ENCODE measurements around the gene NPIPB8.
"Not testable (repeated sequence)": the region's sequence is repeated elsewhere in the genome, so short reads cannot be mapped to it uniquely, and the experiment has no call there.

Gene NPIPB8

DNA sequence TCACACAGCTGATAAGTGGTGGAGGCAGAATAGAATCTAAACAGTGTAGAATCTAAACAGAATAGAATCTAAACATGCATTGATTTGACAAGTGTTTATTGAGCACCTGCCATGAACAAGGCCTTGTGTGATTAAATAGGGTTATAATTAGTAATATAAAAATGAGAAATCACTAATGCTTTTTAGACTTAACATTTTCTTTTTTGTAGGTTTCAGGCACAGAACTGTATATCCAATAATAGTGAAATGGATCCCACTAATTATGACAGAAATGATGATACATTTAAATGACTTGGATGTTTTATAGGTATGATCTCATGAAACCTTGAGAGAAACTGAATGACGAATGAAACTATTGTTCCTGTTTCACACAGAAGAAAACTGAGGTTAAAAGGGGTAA is at the start of gene NPIPB8:
Gene NPIPB8, plus strand, starts transcription at position 301 of the 400 bp plus-strand sequence. CDS start 296 bp downstream, outside the sequence.
- DNase-seq (ENCODE audit: low read depth in 2 of 2): not testable (repeated sequence)

DNA sequence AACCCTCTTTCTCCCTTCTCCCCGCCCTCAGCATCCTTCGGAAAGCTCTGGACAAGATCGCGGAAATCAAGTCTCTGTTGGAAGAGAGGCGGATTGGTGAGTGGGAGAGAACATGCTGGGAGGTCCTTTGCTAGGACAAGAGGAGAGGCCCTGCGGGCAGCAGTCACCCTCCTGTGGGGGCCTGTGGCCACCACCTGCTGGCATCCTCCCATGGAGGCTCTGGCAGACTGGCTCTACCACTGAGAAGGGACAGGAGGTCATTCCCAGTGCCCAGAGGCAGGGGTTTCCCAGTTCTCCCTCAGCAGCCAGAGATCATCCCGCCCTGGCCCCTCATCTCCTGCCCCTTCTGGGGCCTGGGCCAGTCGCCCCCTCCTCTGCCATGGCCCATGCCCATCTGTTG is 48.8 kb upstream of the NPIPB8 start:
- DNase-seq (ENCODE audit: low read depth in 2 of 2): no peak

GRCh38 chr16:28589930-28590329 is 47.9 kb upstream of the NPIPB8 start:
- DNase-seq (ENCODE audit: low read depth in 2 of 2): no peak

DNA sequence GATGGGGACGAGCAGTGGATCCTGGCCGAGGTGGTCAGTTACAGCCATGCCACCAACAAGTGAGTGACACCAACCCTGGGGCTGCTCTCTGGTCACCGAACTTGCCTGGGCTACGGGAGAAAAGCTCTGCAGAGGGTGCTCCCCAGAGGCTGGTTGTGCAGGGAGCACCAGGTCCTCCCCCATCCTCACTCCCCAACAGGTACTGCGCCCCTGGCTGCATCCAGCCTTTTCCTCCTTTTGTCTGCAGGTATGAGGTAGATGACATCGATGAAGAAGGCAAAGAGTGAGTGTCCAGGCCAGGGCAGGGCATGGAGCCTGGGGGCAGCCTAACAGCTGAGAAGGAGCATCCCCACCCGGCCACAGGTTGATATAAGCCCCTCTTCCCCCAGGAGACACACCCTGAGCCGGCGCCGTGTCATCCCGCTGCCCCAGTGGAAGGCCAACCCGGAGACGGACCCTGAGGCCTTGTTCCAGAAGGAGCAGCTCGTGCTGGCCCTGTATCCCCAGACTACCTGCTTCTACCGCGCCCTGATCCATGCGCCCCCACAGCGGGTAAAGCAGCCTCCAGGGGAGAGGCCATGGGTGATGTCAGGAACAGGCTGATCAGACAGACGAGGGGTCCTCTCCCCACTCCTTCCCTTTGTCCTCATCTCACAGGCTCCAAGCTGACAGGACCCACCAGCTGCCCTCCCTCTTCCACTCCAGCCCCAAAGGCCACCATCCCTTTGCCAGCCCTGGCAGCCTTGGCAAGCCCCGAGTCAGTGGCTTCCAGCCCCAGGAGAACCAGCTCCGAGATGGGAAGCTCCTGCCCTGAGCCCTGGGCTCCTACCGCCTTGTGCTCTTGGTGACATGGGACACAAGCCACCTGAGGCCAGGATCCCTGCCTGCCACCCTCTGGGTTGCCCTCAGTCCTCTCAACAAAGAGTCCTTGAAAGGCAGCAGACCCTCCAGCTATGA is 47.2 kb upstream of the NPIPB8 start:
- DNase-seq (ENCODE audit: low read depth in 2 of 2): no peak

DNA sequence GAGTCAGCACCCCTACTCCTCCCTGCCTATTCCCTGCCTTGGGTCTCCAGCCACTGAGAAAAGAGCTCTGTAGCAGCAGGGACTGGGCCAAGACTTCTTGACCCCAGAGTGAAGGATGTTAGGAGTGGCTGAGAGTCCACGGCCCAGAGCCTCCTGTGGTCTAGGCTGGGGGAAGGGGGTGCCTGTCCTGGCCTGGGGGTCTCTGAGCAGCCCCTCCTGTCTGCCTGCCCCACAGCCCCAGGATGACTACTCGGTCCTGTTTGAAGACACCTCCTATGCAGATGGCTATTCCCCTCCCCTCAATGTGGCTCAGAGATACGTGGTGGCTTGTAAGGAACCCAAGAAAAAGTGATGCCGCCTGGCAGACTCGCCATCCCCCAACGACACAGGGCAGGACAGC is 46.5 kb upstream of the NPIPB8 start:
- DNase-seq (ENCODE audit: low read depth in 2 of 2): no peak

GRCh38 chr16:28592511-28592910 is 45.4 kb upstream of the NPIPB8 start:
- no peak for DNase-seq (ENCODE audit: low read depth in 2 of 2)

GRCh38 chr16:28592979-28593553 is 44.8 kb upstream of the NPIPB8 start:
- DNase-seq (ENCODE audit: low read depth in 2 of 2): no peak

DNA sequence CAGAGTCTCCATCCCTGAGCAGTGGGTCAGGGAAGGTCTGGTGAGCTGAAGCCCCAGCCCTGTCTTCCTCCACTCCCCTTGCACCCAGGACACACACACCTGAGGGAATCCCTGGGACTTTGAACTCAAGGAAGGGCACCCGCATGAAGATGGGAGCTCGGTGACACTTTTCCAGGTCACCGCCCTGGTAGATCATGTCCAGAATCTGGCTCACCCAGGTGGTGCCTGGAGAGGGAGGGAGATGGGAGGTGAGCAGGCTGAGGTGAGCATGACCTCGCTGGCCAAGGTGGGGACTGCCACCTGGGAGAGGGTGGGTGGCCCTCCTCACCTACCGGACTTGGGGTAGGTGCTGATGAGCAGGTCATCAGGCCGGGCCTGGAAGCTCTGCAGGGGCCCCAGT is 42.4 kb upstream of the NPIPB8 start:
- not testable (repeated sequence) for DNase-seq (ENCODE audit: low read depth in 2 of 2)

- no peak for DNase-seq (ENCODE audit: low read depth in 2 of 2)
Observed at GRCh38 chr16:28596115-28596630, 41.7 kb upstream of the NPIPB8 start.

DNA sequence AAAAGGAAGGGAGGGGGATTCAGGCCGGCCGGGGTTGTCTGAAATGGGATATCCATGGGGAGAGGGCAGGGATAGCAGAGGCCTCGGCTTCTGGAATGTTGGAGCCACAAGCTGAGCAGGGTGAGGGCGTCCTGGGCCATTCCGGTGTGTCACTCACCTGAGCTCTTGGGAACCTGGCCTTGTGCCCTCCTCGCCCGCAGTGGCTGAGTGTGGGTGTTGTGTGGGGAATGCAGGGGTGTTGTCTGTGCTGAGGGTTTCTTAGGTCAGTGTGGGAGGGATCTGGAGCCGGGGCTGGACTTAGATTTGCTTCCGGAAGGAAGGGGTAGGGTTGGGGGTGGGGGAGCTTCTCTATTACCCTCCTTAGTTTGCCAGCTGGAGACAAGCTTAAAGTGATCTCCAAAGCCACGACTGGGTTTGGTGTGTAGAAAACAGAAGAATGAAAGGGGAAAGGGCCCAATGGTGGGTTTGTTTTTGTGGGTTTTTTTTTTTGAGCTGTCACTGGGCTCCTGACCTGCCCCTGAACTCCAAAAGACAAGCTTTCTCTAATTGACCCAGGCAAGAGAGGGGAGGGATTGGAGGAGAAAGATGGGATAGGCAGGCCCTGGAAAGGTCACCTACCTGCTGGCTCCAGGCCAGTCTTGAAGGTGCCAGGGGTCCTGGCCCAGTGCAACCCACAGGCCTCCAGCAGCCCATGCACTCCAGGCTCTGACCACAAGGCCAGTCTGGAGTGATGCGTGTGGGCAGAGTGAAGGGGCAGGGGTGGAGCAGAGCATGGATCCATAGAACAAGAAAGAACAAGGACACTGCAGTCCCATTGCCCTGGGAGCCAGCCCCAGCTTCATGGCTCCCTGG is 40.8 kb upstream of the NPIPB8 start, which contains the start of gene SULT1A2:
Gene SULT1A2, minus strand, starts transcription at position 211 of the 852 bp plus-strand sequence. CDS start 1,120 bp downstream, outside the sequence.
- DNase-seq (ENCODE audit: low read depth in 2 of 2): no peak

DNA sequence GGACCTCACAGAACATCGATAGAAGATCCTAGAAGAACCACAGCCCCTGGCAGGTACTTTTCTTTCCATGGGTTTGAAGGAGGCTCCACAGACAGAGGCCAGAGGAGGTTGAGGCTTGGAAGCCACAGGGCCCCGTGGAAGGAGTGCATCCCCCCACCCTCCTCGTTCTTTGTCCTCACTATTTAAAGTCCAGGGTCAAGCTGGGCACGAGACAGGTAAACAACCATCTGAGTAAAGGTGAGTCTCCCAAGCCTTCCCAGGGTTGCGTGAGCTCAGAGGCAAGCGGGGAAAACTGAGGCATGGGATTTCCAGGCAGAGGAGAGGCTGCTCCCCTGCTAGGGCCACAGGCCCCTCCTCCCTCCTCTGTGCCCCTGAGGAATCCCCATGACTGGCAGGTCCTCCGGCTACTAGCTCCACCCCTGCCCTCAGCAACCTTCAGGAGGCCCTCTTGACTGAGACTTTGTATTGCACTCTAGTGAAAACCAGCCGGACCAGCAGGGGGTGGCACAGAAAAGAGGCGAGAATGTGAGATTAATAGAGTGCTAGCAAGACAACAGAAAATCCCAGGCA is 40.1 kb upstream of the NPIPB8 start:
- DNase-seq (ENCODE audit: low read depth in 2 of 2): no peak

- DNase-seq (ENCODE audit: low read depth in 2 of 2): not testable (repeated sequence)
Observed at GRCh38 chr16:28599377-28600285, 38.2 kb upstream of the NPIPB8 start.

GRCh38 chr16:28600965-28601364 is 36.9 kb upstream of the NPIPB8 start:
- not testable (repeated sequence) for DNase-seq (ENCODE audit: low read depth in 2 of 2)

- DNase-seq (ENCODE audit: low read depth in 2 of 2): not testable (repeated sequence)
Observed at GRCh38 chr16:28601589-28601988, 36.3 kb upstream of the NPIPB8 start.

DNA sequence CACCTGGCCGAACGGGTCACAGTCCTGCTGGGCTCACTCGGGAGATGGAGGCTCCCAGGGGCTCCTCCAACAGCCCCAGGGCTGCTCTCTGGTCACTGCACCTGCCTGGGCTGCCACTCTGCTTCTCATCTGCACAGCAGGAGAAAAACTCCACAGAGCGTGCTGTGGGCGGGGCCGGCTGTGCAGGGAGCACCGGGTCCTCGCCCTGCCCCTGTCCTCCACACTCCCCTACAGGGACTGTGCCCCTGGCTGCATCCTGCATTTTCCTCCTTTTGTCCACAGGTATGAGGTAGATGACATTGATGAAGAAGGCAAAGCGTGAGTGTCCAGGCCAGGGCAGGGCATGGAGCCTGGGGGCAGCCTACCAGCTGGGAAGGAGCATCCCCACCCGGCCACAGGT is 35.8 kb upstream of the NPIPB8 start:
- not testable (repeated sequence) for DNase-seq (ENCODE audit: low read depth in 2 of 2)

GRCh38 chr16:28602529-28602928 is 35.3 kb upstream of the NPIPB8 start:
- DNase-seq (ENCODE audit: low read depth in 2 of 2): no peak

DNA sequence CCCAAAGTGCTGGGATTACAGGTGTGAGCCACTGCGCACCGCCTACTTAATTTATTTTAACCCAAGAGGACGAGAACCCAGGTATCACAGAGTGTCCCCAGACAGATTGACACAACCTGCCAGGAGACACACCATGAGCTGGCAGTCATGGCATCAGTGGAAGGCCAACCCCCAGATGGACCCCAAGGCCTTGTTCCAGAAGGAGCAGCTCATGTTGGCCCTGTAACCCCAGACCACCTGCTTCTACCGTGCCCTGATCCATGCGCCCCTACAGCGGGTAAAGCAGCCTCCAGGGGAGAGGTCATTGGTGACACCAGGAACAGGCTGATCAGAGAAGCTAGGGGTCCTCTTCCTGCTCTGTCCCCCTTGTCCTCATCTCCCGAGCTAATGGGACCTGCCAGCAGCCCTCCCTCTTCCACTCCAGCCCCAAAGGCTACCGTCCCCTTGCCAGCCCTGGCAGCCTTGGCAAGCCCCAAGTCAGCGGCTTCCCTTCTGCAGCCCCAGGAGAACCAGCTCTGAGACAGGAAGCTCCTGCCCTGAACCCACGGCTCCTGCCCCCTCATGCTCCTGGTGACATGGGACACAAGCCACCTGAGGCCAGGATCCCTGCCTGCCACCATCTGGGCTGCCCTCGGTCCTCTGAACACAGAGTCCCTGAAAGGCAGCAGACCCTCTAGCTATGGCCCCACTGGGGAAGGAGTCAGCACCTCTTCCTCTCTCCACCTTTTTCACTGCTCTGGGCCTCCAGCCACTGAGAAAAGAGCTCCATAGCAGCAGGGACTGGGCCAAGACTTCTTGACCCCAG is 34.3 kb upstream of the NPIPB8 start:
- DNase-seq (ENCODE audit: low read depth in 2 of 2): no peak

DNA sequence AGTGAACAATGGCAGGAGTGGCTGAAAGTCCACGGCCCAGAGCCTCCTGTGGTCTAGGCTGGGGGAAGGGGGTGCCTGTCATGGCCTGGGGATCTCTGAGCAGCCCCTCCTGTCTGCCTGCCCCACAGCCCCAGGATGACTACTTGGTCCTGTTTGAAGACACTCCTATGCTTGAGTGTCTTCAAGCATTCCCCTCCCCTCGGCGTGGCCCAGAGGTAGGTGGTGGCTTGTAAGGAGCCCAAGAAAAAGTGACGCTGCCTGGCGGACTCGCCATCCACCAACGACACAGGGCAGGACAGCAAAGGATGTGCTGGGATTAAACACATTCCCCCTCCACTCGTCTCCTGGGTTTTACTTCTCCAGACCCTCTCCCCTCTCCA is 33.7 kb upstream of the NPIPB8 start:
- DNase-seq (ENCODE audit: low read depth in 2 of 2): no peak

DNA sequence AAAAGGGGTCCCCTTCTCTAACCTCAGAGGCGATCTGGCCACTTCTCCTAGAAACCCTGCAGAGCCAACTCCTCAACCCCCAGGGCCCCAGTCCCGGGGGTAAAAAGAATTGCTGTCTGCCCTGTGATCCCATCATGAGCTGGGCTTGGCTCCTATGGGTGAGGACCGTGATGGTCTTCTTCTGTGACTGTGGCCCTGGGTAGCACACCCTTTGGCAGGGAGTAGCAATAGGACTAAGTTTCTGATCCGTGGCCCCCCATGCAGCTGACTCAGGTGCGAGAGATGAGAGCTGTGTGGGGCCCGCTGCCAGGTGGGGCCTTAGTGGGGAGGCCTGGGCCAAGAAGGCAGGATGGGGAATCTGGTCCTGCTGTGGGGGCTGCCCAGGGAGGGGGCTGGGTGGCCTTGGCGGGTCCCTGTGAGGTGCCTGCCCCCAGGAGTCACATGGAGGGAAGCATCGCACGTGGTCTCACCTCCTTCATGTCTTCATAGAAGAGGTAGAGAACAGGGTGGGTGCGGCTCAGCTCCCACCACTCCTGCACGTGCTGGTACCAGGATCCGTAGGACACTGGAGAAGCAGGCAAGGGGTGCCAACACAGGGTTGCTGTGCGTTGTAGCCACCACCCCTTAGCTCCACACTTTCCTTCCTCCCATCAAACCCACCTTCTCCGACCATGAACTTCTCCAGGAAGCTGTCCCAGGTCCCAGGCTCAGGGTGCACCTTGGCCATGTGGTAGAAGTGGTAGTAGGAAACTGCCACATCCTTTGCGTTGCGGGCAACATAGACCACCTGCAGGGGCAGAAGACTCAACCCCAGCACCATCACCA is 31.4 kb upstream of the NPIPB8 start:
- no peak for DNase-seq (ENCODE audit: low read depth in 2 of 2)
